Lower leg skin (tissue), 3 donors: ENCODE data around the gene PPT1.

Source experiments
- CTCF ChIP-seq, 3 donors: fragments of 450-650 bp; IDR thresholded peaks; one replicate each; pipeline ENCODE4 v1.5.1; 2016; ENCODE audit warnings: antibody characterized with exemption in 3 of 3, mild to moderate bottlenecking in 3 of 3, moderate library complexity in 2 of 3
- POLR2A ChIP-seq, 2 donors: fragments of 450-650 bp; IDR thresholded peaks; one replicate each; pipeline ENCODE4 v1.6.1; 2016 to 2017; ENCODE audit warnings: antibody characterized with exemption in 2 of 2, mild to moderate bottlenecking in 1 of 2, moderate library complexity in 1 of 2

GRCh38 chr1:40053138-40053887, 43.7 kb downstream of the PPT1 start:
- no peak for TF ChIP-seq POLR2A (IDR thresholded peaks at IDR 0.05)
- TF ChIP-seq CTCF (IDR thresholded peaks at IDR 0.05) = no peak
